ENCODE data around the gene FAM174C. TPM values are rescaled to one million over a fixed set of nuclear protein-coding genes. Genes with fewer than 3 reads are reported as not detected.

Gene FAM174C
- total RNA-seq, 1 donor from 2014 or later = 22.7 TPM

DNA sequence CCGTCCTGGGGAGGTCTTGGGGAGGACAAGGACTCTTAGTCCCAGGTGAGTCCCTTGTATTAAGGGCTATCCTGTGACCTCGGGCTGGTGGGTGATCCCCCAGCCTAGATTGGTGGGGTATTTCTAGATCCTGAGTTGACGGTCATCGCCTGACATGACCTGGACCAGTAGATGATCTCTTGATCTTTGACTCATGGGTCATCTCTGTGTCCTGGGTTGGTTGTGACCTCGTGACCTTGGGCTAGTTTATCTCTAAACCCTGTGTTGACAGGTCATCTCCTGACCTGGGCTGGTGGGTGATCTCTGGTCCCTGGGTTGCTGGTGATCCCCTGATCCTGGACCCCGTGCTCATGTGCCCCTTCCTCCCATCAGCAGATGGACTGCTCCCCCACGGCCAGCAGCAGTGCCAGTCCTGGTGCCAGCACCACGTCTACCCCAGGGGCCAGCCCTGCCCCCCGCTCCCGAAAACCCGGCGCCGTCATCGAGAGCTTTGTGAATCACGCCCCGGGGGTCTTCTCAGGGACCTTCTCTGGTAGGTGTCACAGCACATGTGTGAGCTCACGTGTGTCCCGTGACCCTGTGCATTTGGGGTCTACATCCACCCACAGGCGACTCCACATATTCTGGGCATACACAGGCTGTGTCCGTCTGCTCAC, 20.7 kb upstream of the FAM174C start:
- peak overlapping the region; percentile 73 for H3K4me3 Mint-ChIP-seq (ENCODE audit: unreplicated experiment)
- H3K27ac Mint-ChIP-seq (ENCODE audit: unreplicated experiment) = peak overlapping the region; percentile 24
- DNase-seq (ENCODE audit: low spot score) = no peak
- peaks cover 20% of the 10 kb centered on the region for H3K27me3 Mint-ChIP-seq (ENCODE audit: unreplicated experiment)
- TF ChIP-seq, protein P1, sequence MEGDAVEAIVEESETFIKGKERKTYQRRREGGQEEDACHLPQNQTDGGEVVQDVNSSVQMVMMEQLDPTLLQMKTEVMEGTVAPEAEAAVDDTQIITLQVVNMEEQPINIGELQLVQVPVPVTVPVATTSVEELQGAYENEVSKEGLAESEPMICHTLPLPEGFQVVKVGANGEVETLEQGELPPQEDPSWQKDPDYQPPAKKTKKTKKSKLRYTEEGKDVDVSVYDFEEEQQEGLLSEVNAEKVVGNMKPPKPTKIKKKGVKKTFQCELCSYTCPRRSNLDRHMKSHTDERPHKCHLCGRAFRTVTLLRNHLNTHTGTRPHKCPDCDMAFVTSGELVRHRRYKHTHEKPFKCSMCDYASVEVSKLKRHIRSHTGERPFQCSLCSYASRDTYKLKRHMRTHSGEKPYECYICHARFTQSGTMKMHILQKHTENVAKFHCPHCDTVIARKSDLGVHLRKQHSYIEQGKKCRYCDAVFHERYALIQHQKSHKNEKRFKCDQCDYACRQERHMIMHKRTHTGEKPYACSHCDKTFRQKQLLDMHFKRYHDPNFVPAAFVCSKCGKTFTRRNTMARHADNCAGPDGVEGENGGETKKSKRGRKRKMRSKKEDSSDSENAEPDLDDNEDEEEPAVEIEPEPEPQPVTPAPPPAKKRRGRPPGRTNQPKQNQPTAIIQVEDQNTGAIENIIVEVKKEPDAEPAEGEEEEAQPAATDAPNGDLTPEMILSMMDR (IDR thresholded peaks at IDR 0.05; ENCODE audit: unreplicated experiment) = no peak
- H3K9me3 Mint-ChIP-seq (ENCODE audit: unreplicated experiment) = no peaks in the 10 kb centered on the region
- H3K36me3 Mint-ChIP-seq (ENCODE audit: low read depth, unreplicated experiment) = peaks cover 22% of the 10 kb centered on the region
- H3K4me1 Mint-ChIP-seq (ENCODE audit: unreplicated experiment) = peaks cover 29% of the 10 kb centered on the region

DNA sequence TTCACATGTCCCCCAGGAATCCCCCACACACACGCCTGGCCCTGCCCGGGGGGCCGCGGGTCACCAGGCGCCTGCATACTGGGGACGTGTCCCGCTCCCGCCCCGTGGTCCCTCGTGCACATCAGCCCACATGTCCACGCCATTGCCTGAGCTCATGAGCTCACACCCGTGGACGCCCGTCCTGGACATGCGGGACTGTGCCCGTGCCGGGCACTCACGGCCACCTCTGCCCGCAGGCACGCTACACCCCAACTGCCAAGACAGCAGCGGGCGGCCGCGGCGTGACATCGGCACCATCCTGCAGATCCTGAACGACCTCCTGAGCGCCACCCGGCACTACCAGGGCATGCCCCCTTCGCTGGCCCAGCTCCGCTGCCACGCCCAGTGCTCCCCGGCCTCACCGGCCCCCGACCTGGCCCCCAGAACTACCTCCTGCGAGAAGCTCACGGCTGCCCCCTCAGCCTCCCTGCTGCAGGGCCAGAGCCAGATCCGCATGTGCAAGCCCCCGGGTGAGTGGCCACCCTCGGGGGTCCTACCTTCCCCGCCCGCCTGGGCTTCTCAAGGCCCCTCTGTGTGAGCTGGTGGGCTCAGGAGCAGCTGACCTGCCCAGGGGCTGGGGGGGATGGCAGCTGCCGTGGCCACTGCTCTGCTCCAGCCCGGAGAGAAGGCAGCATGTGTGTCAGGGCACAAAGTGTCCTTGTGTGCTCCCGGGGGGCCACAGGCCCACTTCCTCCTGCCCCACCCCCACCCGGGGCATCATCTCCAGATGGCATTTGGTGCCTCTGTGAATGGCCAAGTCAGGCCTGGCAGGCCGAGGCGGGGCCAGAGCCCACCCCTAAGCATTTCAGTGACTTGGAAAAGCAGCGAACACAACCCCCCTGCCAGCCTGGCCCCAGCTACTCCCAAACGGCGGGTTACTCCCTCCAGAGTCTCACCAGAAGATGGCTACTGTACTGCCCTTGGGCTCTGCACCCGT, 19.9 kb upstream of the FAM174C start:
- TF ChIP-seq, protein P1 (IDR thresholded peaks at IDR 0.05; ENCODE audit: unreplicated experiment) = no peak
- no peak for DNase-seq (ENCODE audit: low spot score)
- H3K27ac Mint-ChIP-seq (ENCODE audit: unreplicated experiment) = no peak overlapping the region
- peaks cover 33% of the 10 kb centered on the region for H3K4me1 Mint-ChIP-seq (ENCODE audit: unreplicated experiment)
- H3K9me3 Mint-ChIP-seq (ENCODE audit: unreplicated experiment) = no peaks in the 10 kb centered on the region
- H3K36me3 Mint-ChIP-seq (ENCODE audit: low read depth, unreplicated experiment) = peaks cover 22% of the 10 kb centered on the region
- peaks cover 24% of the 10 kb centered on the region for H3K27me3 Mint-ChIP-seq (ENCODE audit: unreplicated experiment)
- H3K4me3 Mint-ChIP-seq (ENCODE audit: unreplicated experiment) = peak overlapping the region; percentile 73

DNA sequence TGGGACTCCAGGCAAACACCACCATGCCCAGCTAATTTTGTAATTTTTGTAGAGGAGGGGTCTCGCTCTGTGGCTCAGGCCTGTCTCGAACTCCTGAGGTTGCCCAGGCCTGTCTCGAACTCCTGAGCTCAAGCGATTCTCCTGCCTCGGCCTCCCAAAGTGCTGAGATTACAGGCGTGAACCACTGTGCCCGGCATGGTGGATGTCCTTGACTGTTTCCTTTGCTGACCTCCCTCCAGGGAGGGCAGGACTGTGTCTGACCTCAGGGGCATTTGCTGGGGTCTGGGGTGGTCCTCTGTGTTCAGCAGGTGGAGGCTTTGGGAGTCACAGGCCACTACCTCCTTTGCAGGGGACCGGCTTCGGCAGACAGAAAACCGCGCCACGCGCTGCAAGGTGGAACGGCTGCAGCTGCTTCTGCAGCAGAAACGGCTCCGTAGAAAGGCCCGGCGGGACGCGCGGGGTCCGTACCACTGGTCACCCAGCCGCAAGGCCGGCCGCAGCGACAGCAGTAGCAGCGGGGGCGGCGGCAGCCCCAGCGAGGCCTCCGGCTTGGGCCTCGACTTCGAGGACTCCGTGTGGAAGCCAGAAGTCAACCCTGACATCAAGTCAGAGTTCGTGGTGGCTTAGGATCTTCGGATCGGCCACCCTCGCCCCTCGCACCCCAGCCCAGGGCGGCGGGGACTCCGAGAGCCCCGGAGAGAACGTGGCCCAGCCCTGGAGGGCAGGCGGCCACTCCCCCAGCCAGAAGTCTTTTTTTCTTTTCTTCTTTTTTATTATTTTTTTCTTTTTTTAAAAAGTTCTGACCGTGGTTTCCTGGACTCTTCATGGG, 18.5 kb upstream of the FAM174C start:
- Mint-ChIP-seq H3K4me3 (ENCODE audit: unreplicated experiment) (peak overlapping the region; percentile 79), H3K27me3 (ENCODE audit: unreplicated experiment) (peaks cover 23% of the 10 kb centered on the region), H3K27ac (ENCODE audit: unreplicated experiment) (peak overlapping the region; percentile 64), H3K36me3 (ENCODE audit: low read depth, unreplicated experiment) (peaks cover 18% of the 10 kb centered on the region), H3K4me1 (ENCODE audit: unreplicated experiment) (peaks cover 40% of the 10 kb centered on the region), H3K9me3 (ENCODE audit: unreplicated experiment) (no peaks in the 10 kb centered on the region)
- TF ChIP-seq, protein P1 (IDR thresholded peaks at IDR 0.05; ENCODE audit: unreplicated experiment) = no peak
- no peak for DNase-seq (ENCODE audit: low spot score)

DNA sequence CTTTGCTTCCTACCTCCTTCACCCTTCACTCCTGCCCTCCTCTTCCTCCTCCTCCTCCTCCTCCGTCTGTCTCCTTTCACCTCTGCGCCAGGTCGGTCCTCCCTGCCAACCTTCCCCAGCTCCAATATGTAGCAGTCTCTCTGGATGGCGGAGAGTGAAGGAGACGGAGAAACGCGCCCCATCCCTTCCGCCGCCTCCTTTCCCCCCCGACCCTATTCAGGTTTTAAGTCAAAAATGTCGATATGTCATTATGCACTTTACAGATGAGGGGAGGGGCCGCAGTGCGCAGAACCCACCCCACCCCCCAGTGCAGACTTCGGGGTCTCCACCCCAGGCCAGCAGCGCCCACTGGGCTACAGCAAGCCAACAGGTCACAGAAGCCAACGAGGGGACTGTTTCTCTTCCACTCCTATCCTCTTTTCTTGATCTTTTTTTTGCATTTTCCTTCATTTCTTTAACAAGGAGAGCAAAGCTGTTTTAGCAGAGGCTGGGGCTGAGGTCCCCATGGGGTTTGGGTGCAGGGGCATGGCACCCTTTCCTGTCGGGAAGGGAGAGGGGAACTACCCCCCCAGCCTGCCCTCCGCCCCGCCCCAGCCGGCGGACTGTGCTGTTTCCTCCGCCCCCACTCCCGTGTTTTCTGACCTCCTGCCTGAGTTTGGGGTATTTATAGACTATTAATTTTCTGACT, 17.7 kb upstream of the FAM174C start:
- H3K9me3 Mint-ChIP-seq (ENCODE audit: unreplicated experiment) = no peaks in the 10 kb centered on the region
- H3K4me1 Mint-ChIP-seq (ENCODE audit: unreplicated experiment) = peaks cover 42% of the 10 kb centered on the region
- H3K27ac Mint-ChIP-seq (ENCODE audit: unreplicated experiment) = peak overlapping the region; percentile 64
- peaks cover 24% of the 10 kb centered on the region for H3K27me3 Mint-ChIP-seq (ENCODE audit: unreplicated experiment)
- H3K4me3 Mint-ChIP-seq (ENCODE audit: unreplicated experiment) = peak overlapping the region; percentile 79
- H3K36me3 Mint-ChIP-seq (ENCODE audit: low read depth, unreplicated experiment) = peaks cover 18% of the 10 kb centered on the region
- TF ChIP-seq, protein P1 (IDR thresholded peaks at IDR 0.05; ENCODE audit: unreplicated experiment) = no peak
- no peak for DNase-seq (ENCODE audit: low spot score)
